Fibroblast of skin of left biceps (primary cell): ENCODE data around the gene KCNS3.

Source experiments
- DNase-seq, 2 experiments: peaks; one replicate each; pipeline ENCODE4 v3.0.0-alpha.2; 2013; ENCODE audit warnings: low read depth in 2 of 2

Gene KCNS3

GRCh38 chr2:17878281-17879136 lies at the start of gene KCNS3:
KCNS3 (plus strand) TSS chr2:17878667; CDS start chr2:17931009, 52,342 bp downstream.
- DNase-seq, result no peak

- DNase-seq, result peak; percentile 32 to 38
Measured at GRCh38 chr2:17830053-17831034, 48.1 kb upstream of the KCNS3 start.

GRCh38 chr2:17835516-17835915 lies 43.0 kb upstream of the KCNS3 start:
- DNase-seq, result no peak

- DNase-seq, result no peak
Measured at GRCh38 chr2:17839959-17840358, 38.5 kb upstream of the KCNS3 start.

- DNase-seq, result no peak
Measured at GRCh38 chr2:17843457-17843856, 35.0 kb upstream of the KCNS3 start.

GRCh38 chr2:17845806-17846205 lies 32.7 kb upstream of the KCNS3 start:
- no peak for DNase-seq

- no peak for DNase-seq
Measured at GRCh38 chr2:17846676-17847075, 31.8 kb upstream of the KCNS3 start.

- no peak for DNase-seq
Measured at GRCh38 chr2:17847236-17847635, 31.2 kb upstream of the KCNS3 start.

GRCh38 chr2:17849275-17849674 lies 29.2 kb upstream of the KCNS3 start:
- DNase-seq, result no peak

- DNase-seq, result no peak
Measured at GRCh38 chr2:17850151-17850550, 28.3 kb upstream of the KCNS3 start.

- DNase-seq, result peak; percentile 42 to 45
Measured at GRCh38 chr2:17851731-17852585, 26.5 kb upstream of the KCNS3 start.

- DNase-seq, result no peak
Measured at GRCh38 chr2:17853799-17854198, 24.7 kb upstream of the KCNS3 start.

- DNase-seq, result peak; percentile 9 to 17
Measured at GRCh38 chr2:17857021-17857420, 21.4 kb upstream of the KCNS3 start.

- no peak for DNase-seq
Measured at GRCh38 chr2:17858064-17858463, 20.4 kb upstream of the KCNS3 start.

GRCh38 chr2:17863539-17863938 lies 14.9 kb upstream of the KCNS3 start:
- DNase-seq, result no peak

- no peak for DNase-seq
Measured at GRCh38 chr2:17864676-17865075, 13.8 kb upstream of the KCNS3 start.

- no peak for DNase-seq
Measured at GRCh38 chr2:17867133-17867532, 11.3 kb upstream of the KCNS3 start.

GRCh38 chr2:17869128-17869527 lies 9.3 kb upstream of the KCNS3 start:
- no peak for DNase-seq

GRCh38 chr2:17871639-17872038 lies 6.8 kb upstream of the KCNS3 start:
- no peak for DNase-seq

- DNase-seq, result no peak
Measured at GRCh38 chr2:17873021-17873420, 5.4 kb upstream of the KCNS3 start.

GRCh38 chr2:17876590-17876989 lies 1.9 kb upstream of the KCNS3 start:
- no peak for DNase-seq
